Heart left ventricle (tissue), 16 donors: ENCODE results near the gene FAM171A1. TPM values are rescaled to one million over a fixed set of nuclear protein-coding genes. Genes with fewer than 3 reads are reported as not detected.
A peak's percentile ranks its signal among the peaks of the same experiment; 100 is the strongest.

Experiments used
- ATAC-seq, 4 donors: fragments of 200-7000 bp; cut with Tn5 transposase; one replicate each; pipeline ENCODE4 v1.9.1; 2020 to 2022; ENCODE audit warnings: moderate library complexity in 4 of 4, mild to moderate bottlenecking in 3 of 4, moderate number of reproducible peaks in 1 of 4
- DNase-seq, 5 donors: peaks; one replicate each; pipeline ENCODE4 v3.0.0-alpha.2; 2020
- H3K27ac ChIP-seq, 12 donors: fragments of 200-600 bp; sonication (generic) in 4 of 12; one replicate each; pipeline versions ENCODE4 v1.5.0 to v1.8.0; 2016 to 2022; ENCODE audit warnings: mild to moderate bottlenecking in 2 of 12
- H3K27me3 ChIP-seq, 9 donors: fragments of 200-600 bp; sonication (generic) in 2 of 9; one replicate each; pipeline versions ENCODE4 v1.5.1 to v1.8.0; 2016 to 2022; ENCODE audit warnings: mild to moderate bottlenecking in 3 of 9
- H3K36me3 ChIP-seq, 9 donors: fragments of 200-600 bp; sonication (generic) in 2 of 9; one replicate each; pipeline versions ENCODE4 v1.5.0 to v1.8.0; 2018 to 2022; ENCODE audit warnings: mild to moderate bottlenecking in 2 of 9
- H3K4me1 ChIP-seq, 12 donors: fragments of 200-600 bp; sonication (generic) in 4 of 12; one replicate each; pipeline versions ENCODE4 v1.5.0 to v1.8.0; 2016 to 2022; ENCODE audit warnings: mild to moderate bottlenecking in 3 of 12
- H3K4me3 ChIP-seq, 12 donors: fragments of 200-600 bp; sonication (generic) in 4 of 12; one replicate each; pipeline versions ENCODE4 v1.5.0 to v1.8.0; 2017 to 2022; ENCODE audit warnings: mild to moderate bottlenecking in 9 of 12, moderate library complexity in 4 of 12
- H3K9me3 ChIP-seq, 12 donors: fragments of 200-600 bp; sonication (generic) in 4 of 12; one replicate each; pipeline versions ENCODE4 v1.5.0 to v1.8.0; 2016 to 2022; ENCODE audit warnings: mild to moderate bottlenecking in 1 of 12
- CTCF ChIP-seq, 12 donors: fragments of 200-600 bp; sonication (generic) in 4 of 12; IDR thresholded peaks; one replicate each; pipeline versions ENCODE4 v1.5.0 to v1.8.0; 2018 to 2022; ENCODE audit warnings: antibody characterized with exemption in 12 of 12, mild to moderate bottlenecking in 5 of 12
- POLR2A ChIP-seq, 2 donors: fragments of 450-650 bp; IDR thresholded peaks; one replicate each; pipeline ENCODE4 v1.6.1; 2017; ENCODE audit warnings: antibody characterized with exemption in 2 of 2, mild to moderate bottlenecking in 2 of 2, moderate library complexity in 2 of 2
- WGBS, 4 donors: extraction: QIAGEN DNeasy Blood & Tissue Kit in 2 of 4; methylation state at CpG; one replicate each; pipeline versions ENCODE4 v1.1.5 to v1.1.7; 2013 to 2018; 5-methylcytosine and 5-hydroxymethylcytosine counted together
- intact Hi-C, 10 donors: fragments of 100-400 bp; cut with DNase I; formaldehyde crosslinking; loops; one replicate each; pipeline versions ENCODE4 v1.11.1 to v1.14.2; 2022
- polyA plus RNA-seq, 2 donors: library from polyadenylated mRNA; stranded (reverse); fragments of 200-250 nt; gene quantifications; one replicate each; pipeline ENCODE4 v1.2.3, GENCODE V29; 2013
- total RNA-seq, 9 donors: library from RNA; depleted of rRNA in 2 of 9; stranded (reverse); fragments of >200 nt in 2 of 9; fragmentation: NEBNext Ultra II Directional in 3 of 9; extraction: Animal tissue kit (Norgen Biotek cat#: 25700) in 3 of 9; gene quantifications; one replicate each; pipeline versions ENCODE4 v1.1.0 to v1.2.4, GENCODE V29; 2016 to 2023
- donor health status: ischemic (EF 13 %, LVEDD 7.1; RV severe dilation, severe dysfunction).
- donor health status: healthy with polysubstance abuse.
- donor health status: DM: no; HTN: yes; CAD: no.
- donor health status: DM: no; HTN: no; CAD: no.
- donor health status: ischemic (EF 25% LVEDD 6.9; RV normal size, moderate dysfunction).
- donor health status: ischemic (EF 25% LVEDD 5.7; RV mildly dilated, moderate dysfunction).
- donor health status: healthy.
- donor health status: DM: yes; HTN: yes; CAD: no.
- donor health status: ischemic (EF 35%, LVEDD 5.7; RV mildly dilated, moderate dysfunction).
- donor health status: nonischemic (EF 11% LVEDD 7.7; RV severe dilation, severe dysfunction).
- donor health status: DM: yes; HTN: yes; CAD: no.
- donor health status: PGD.
- donor health status: ischemic (EF 29% LVEDD 5.4; RV normal size, mild dysfunction).
- donor health status: nonischemic (EF 23%, LVEDD 6.1; RV moderate dilation, normal function).

The FAM171A1 gene
- total and polyA plus RNA-seq, 11 donors: 4.1 to 18.0 (median 9.8) TPM

GRCh38 chr10:15176269-15176668, 194.8 kb downstream of the FAM171A1 start:
- Histone ChIP-seq H3K27me3 (no peaks in the 10 kb centered on the region), H3K4me1 (no peaks in the 10 kb centered on the region), H3K27ac (no peak overlapping the region), H3K4me3 (no peak overlapping the region), H3K9me3 (no peaks in the 10 kb centered on the region), H3K36me3 (no peaks in the 10 kb centered on the region)
- ATAC-seq: no peak
- intact Hi-C loops: no loop called here
- DNase-seq: no peak
- 95 to 98% (median 97%) methylated on average over 3 of the region's 3 CpGs for WGBS, 4 donors
- TF ChIP-seq CTCF (IDR thresholded peaks at IDR 0.05) (no peak), POLR2A (IDR thresholded peaks at IDR 0.05) (no peak)

GRCh38 chr10:15175587-15175986, 195.5 kb downstream of the FAM171A1 start:
- no peaks in the 10 kb centered on the region for H3K9me3 ChIP-seq
- no peak for TF ChIP-seq POLR2A (IDR thresholded peaks at IDR 0.05)
- TF ChIP-seq CTCF (IDR thresholded peaks at IDR 0.05): no peak
- DNase-seq (no peak), ATAC-seq (no peak)
- H3K27ac ChIP-seq: no peak overlapping the region
- WGBS, 4 donors: 91 to 95% (median 94%) methylated on average over 6 of the region's 6 CpGs
- H3K27me3 ChIP-seq: no peaks in the 10 kb centered on the region
- H3K4me1 ChIP-seq: peaks cover 0 to 1% (median 0%) of the 10 kb centered on the region in 12 donors
- H3K36me3 ChIP-seq: no peaks in the 10 kb centered on the region
- H3K4me3 ChIP-seq: no peak overlapping the region
- intact Hi-C loops: no loop called here

GRCh38 chr10:15172306-15172840, 198.7 kb downstream of the FAM171A1 start:
- ATAC-seq: no peak
- intact Hi-C loops: no loop called here
- no peak overlapping the region for H3K4me3 ChIP-seq
- no peak for TF ChIP-seq CTCF (IDR thresholded peaks at IDR 0.05)
- no peak for TF ChIP-seq POLR2A (IDR thresholded peaks at IDR 0.05)
- H3K27me3 ChIP-seq: no peaks in the 10 kb centered on the region
- no peak for DNase-seq
- H3K27ac ChIP-seq: no peak overlapping the region
- no peaks in the 10 kb centered on the region for H3K9me3 ChIP-seq
- no peaks in the 10 kb centered on the region for H3K36me3 ChIP-seq
- WGBS, 4 donors: 91 to 96% (median 95%) methylated on average over 7 of the region's 7 CpGs
- H3K4me1 ChIP-seq: peaks cover 3 to 22% (median 16%) of the 10 kb centered on the region in 12 donors

- WGBS, 4 donors: 37 to 50% (median 45%) methylated on average over 15 to 16 of the region's 16 CpGs
- Histone ChIP-seq H3K4me3 (peak overlapping the region in 8 of 12 donors; percentile 2 to 42 (median 30)), H3K9me3 (no peaks in the 10 kb centered on the region), H3K4me1 (peaks cover 3 to 38% (median 25%) of the 10 kb centered on the region in 12 donors), H3K27ac (peak overlapping the region in 11 of 12 donors; percentile 9 to 82 (median 66)), H3K27me3 (no peaks in the 10 kb centered on the region), H3K36me3 (no peaks in the 10 kb centered on the region)
- peak in 1 of 4 donors; percentile 6 for ATAC-seq
- peak in 3 of 5 donors; percentile 10 to 27 (median 22) for DNase-seq
- intact Hi-C loops: loop anchor here in 4 of 10 donors (2.0 to 5.0 kb wide), 5 partner anchors 33 to 212 kb away; partner anchors contain the start of genes RPP38 (in 2 of the 4), FAM171A1 (in 1 of the 4) and MEIG1 (in 1 of the 4)
- no peak for TF ChIP-seq POLR2A (IDR thresholded peaks at IDR 0.05)
- TF ChIP-seq CTCF (IDR thresholded peaks at IDR 0.05): no peak
Observed at GRCh38 chr10:15169555-15170401, 201.3 kb downstream of the FAM171A1 start.
